ENCODE results near the gene CBX5.

The CBX5 gene

DNA sequence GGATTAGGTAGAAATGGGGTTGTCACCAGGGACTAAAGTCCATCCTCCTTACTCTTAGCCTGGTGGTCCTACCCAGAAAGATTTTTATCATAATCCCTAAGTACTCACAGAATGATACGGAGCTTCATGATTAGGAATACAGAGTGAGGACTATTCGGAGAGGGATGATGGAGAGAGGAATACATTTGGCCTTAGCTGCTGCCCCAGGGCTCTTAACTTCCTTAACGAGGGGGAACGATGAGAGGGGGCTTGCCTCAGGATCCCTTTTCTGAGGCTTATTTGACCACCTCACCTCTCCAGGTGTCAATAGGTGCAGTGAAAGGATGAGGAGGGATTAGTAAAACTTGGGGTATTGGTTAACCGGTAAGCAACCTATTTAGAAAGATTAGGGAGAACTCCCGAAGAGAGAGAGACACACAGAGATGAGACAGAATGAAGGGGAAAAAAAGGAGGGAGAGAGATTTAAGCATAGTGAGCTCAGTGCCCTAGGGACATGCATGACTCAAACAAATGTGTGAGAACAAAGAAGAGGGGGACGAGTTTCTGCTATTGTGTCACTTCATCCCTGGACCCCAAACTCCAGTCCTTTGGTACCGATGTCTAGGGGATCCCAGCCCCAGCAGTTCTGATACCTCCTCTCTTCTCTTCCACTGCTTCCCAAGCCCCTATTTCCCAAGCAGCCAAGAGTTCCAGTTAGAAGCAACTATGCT lies 19.7 kb upstream of the CBX5 start:
- Histone ChIP-seq H3K79me2 (ENCODE audit: insufficient read depth, low read depth) (no peaks in the 10 kb centered on the region), H3K27me3 (ENCODE audit: insufficient read depth, low read depth) (peaks cover 40% of the 10 kb centered on the region), H3K36me3 (ENCODE audit: insufficient read depth) (no peaks in the 10 kb centered on the region), H3K4me2 (no peak overlapping the region), H4K20me1 (ENCODE audit: insufficient read depth) (no peaks in the 10 kb centered on the region), H3K4me1 (ENCODE audit: low read depth, poor library complexity, severe bottlenecking) (peaks cover 9% of the 10 kb centered on the region), H2AFZ (ENCODE audit: low read depth) (no peak overlapping the region), H3K4me3 (IDR thresholded peaks at IDR 0.05; ENCODE audit: insufficient read depth, low read depth, low read length) (no peak overlapping the region), H3K9ac (no peak overlapping the region), H3K27ac (no peak overlapping the region)
- no peak for TF ChIP-seq CTCF (conservative IDR thresholded peaks at IDR 0.05; ENCODE audit: low read depth, low read length)

GRCh38 chr12:54298904-54299303 lies 19.0 kb upstream of the CBX5 start:
- no peak overlapping the region for H3K4me3 ChIP-seq (IDR thresholded peaks at IDR 0.05; ENCODE audit: insufficient read depth, low read depth, low read length)
- no peaks in the 10 kb centered on the region for H3K36me3 ChIP-seq (ENCODE audit: insufficient read depth)
- no peak for TF ChIP-seq CTCF (conservative IDR thresholded peaks at IDR 0.05; ENCODE audit: low read depth, low read length)
- H4K20me1 ChIP-seq (ENCODE audit: insufficient read depth) = no peaks in the 10 kb centered on the region
- H3K79me2 ChIP-seq (ENCODE audit: insufficient read depth, low read depth) = no peaks in the 10 kb centered on the region
- H3K9ac ChIP-seq = no peak overlapping the region
- H2AFZ ChIP-seq (ENCODE audit: low read depth) = no peak overlapping the region
- H3K4me1 ChIP-seq (ENCODE audit: low read depth, poor library complexity, severe bottlenecking) = peaks cover 9% of the 10 kb centered on the region
- no peak overlapping the region for H3K27ac ChIP-seq
- H3K27me3 ChIP-seq (ENCODE audit: insufficient read depth, low read depth) = peaks cover 40% of the 10 kb centered on the region
- no peak overlapping the region for H3K4me2 ChIP-seq

DNA sequence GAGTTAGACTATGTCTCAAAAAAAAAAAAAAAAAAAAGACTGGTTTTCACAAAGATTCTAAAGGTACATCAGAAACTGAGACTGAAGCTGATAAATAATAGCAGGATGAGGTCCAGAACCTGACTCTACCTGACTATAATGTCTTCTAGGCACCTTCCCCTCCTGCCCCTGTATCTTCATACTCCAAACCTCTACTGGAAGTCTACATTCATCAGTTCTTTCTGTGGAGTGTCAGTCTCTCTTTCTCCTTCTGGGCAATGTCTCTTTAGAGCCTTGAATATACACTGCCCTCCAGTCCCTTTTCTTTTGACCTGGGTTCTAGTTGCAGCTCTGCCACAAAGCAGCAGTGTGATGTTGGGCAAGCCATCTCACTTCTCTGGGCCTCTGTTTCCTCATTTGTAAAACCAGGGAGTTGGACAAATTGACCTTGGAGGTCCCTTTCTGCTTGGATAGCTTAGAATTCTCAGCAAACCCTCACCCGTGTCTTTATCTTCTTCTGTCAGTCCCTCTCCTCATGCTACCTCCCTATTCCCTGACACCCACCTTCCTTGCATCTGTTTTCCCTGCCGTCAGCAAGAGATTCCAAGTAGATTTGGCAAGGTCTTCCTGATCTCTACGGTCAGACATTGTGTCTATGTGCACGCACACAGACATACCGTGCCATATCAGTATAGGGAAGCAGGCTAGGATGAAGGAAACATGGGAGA lies 16.6 kb upstream of the CBX5 start:
- H3K27me3 ChIP-seq (ENCODE audit: insufficient read depth, low read depth) = peaks cover 26% of the 10 kb centered on the region
- no peak for TF ChIP-seq CTCF (conservative IDR thresholded peaks at IDR 0.05; ENCODE audit: low read depth, low read length)
- H3K79me2 ChIP-seq (ENCODE audit: insufficient read depth, low read depth) = no peaks in the 10 kb centered on the region
- H3K9ac ChIP-seq = no peak overlapping the region
- peaks cover 9% of the 10 kb centered on the region for H3K4me1 ChIP-seq (ENCODE audit: low read depth, poor library complexity, severe bottlenecking)
- no peaks in the 10 kb centered on the region for H4K20me1 ChIP-seq (ENCODE audit: insufficient read depth)
- H3K4me2 ChIP-seq = no peak overlapping the region
- no peak overlapping the region for H3K27ac ChIP-seq
- H2AFZ ChIP-seq (ENCODE audit: low read depth) = no peak overlapping the region
- H3K36me3 ChIP-seq (ENCODE audit: insufficient read depth) = no peaks in the 10 kb centered on the region
- no peak overlapping the region for H3K4me3 ChIP-seq (IDR thresholded peaks at IDR 0.05; ENCODE audit: insufficient read depth, low read depth, low read length)

DNA sequence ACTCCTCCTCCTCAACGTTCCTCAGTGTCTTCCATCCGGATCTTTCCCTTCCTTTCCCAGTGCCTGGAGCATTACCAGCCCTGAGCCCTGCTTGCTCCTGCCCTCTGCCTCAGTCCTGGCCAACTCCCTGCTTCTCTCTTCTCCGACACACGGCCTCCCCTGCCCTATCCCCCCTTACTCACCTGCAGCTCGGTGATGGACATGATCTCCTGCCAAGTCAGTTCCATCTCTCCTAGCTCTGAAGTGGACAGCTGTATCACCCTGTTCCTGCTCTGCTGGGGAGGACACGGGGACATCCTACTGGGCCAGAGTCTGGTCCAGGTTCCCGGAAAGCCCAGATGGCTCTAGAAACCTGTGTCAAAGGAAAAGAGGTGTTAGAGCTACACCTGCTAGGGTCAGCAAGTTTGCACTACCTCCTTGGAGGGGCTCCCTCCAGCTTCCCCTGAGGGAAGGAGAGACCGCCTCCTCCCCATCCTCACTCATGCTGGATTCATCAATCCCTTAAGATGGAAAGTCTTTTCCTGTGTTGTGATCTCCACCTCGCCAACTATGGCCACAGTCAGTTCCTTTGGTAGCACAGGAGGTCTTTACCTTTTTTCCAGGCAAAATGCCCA lies 15.1 kb upstream of the CBX5 start:
- Histone ChIP-seq H3K4me1 (ENCODE audit: low read depth, poor library complexity, severe bottlenecking) (no peaks in the 10 kb centered on the region), H3K9ac (no peak overlapping the region), H4K20me1 (ENCODE audit: insufficient read depth) (no peaks in the 10 kb centered on the region)

More for the DNA sequence above, 15.1 kb upstream of the CBX5 start:
- Histone ChIP-seq H3K79me2 (ENCODE audit: insufficient read depth, low read depth) (no peaks in the 10 kb centered on the region), H3K4me3 (IDR thresholded peaks at IDR 0.05; ENCODE audit: insufficient read depth, low read depth, low read length) (no peak overlapping the region), H3K27ac (no peak overlapping the region), H3K36me3 (ENCODE audit: insufficient read depth) (no peaks in the 10 kb centered on the region), H3K27me3 (ENCODE audit: insufficient read depth, low read depth) (peaks cover 11% of the 10 kb centered on the region), H3K4me2 (no peak overlapping the region), H2AFZ (ENCODE audit: low read depth) (no peak overlapping the region; the same call in 1 of the 2 replicates)
- TF ChIP-seq CTCF (conservative IDR thresholded peaks at IDR 0.05; ENCODE audit: low read depth, low read length) = no peak
